Liver (tissue), 9 donors: Measurements from ENCODE around the gene DMRTC2. TPM values are rescaled to one million over a fixed set of nuclear protein-coding genes. Genes with fewer than 3 reads are reported as not detected.

Experiments
- DNase-seq: peaks from one replicate; pipeline ENCODE4 v3.0.0-alpha.2; 2017; ENCODE audit warnings: low spot score
- H3K27ac ChIP-seq, 2 donors: one replicate each; pipeline ENCODE4 v1.7.0; 2013; ENCODE audit warnings: inconsistent platforms in 2 of 2, low read length in 2 of 2, control low read depth in 1 of 2, low read depth in 1 of 2, mild to moderate bottlenecking in 1 of 2
- H3K27me3 ChIP-seq, 4 donors: one replicate each; pipeline versions ENCODE4 v1.6.1 to v1.7.0; 2013; ENCODE audit warnings: low read length in 3 of 4, inconsistent platforms in 1 of 4, mild to moderate bottlenecking in 1 of 4, moderate library complexity in 1 of 4; ENCODE audit not compliant: control insufficient read depth in 4 of 4, insufficient read depth in 4 of 4
- H3K36me3 ChIP-seq, 4 donors: one replicate each; pipeline versions ENCODE4 v1.6.1 to v1.7.0; 2013; ENCODE audit warnings: low read length in 3 of 4, mild to moderate bottlenecking in 3 of 4, low read depth in 1 of 4, moderate library complexity in 1 of 4; ENCODE audit not compliant: control insufficient read depth in 4 of 4, insufficient read depth in 3 of 4
- H3K4me1 ChIP-seq, 4 donors: one replicate each; pipeline versions ENCODE4 v1.6.1 to v1.7.0; 2013; ENCODE audit warnings: low read length in 3 of 4, mild to moderate bottlenecking in 3 of 4, moderate library complexity in 1 of 4; ENCODE audit not compliant: control insufficient read depth in 4 of 4, insufficient read depth in 4 of 4
- H3K4me3 ChIP-seq, 3 donors: one replicate each; pipeline versions ENCODE4 v1.6.1 to v1.7.0; 2013; ENCODE audit warnings: low read length in 3 of 3, control low read depth in 1 of 3, low read depth in 1 of 3, mild to moderate bottlenecking in 1 of 3
- H3K9ac ChIP-seq, 2 donors: one replicate each; pipeline ENCODE4 v1.7.0; 2013; ENCODE audit warnings: low read length in 2 of 2, mild to moderate bottlenecking in 2 of 2, moderate library complexity in 2 of 2, control low read depth in 1 of 2, low read depth in 1 of 2
- H3K9me3 ChIP-seq, 4 donors: one replicate each; pipeline versions ENCODE4 v1.6.1 to v1.7.0; 2013; ENCODE audit warnings: low read length in 3 of 4; ENCODE audit not compliant: control insufficient read depth in 4 of 4
- ATF3 ChIP-seq: IDR thresholded peaks from 2 replicates; pipeline ENCODE4 v1.6.1; 2016; ENCODE audit warnings: antibody characterized with exemption
- CTCF ChIP-seq: fragments of 150-350 bp; IDR thresholded peaks from 2 replicates; pipeline ENCODE4 v1.5.1; 2017; ENCODE audit warnings: improper control_type of control experiment, low read depth, low read length; ENCODE audit not compliant: missing input control
- EGR1 ChIP-seq, 2 donors: IDR thresholded peaks; 2 replicates each; pipeline ENCODE4 v1.6.1; 2016 to 2018; ENCODE audit warnings: antibody characterized with exemption in 2 of 2, low read depth in 2 of 2
- FOXA1 ChIP-seq: IDR thresholded peaks from 2 replicates; pipeline ENCODE4 v1.6.1; 2016; ENCODE audit warnings: antibody characterized with exemption
- FOXA2 ChIP-seq: IDR thresholded peaks from 2 replicates; pipeline ENCODE4 v1.6.1; 2016; ENCODE audit warnings: antibody characterized with exemption
- GABPA ChIP-seq, 2 donors: IDR thresholded peaks in 1 of 2; conservative IDR thresholded peaks in 1 of 2; 2 replicates each; pipeline ENCODE4 v1.6.1; 2016; ENCODE audit warnings: antibody characterized with exemption in 2 of 2, mild to moderate bottlenecking in 1 of 2, moderate library complexity in 1 of 2
- HNF4A ChIP-seq, 2 donors: conservative IDR thresholded peaks; 2 replicates each; pipeline ENCODE4 v1.6.1; 2016; ENCODE audit warnings: antibody characterized with exemption in 2 of 2, mild to moderate bottlenecking in 2 of 2
- HNF4G ChIP-seq: IDR thresholded peaks from 2 replicates; pipeline ENCODE4 v1.6.1; 2016; ENCODE audit warnings: antibody characterized with exemption
- MAX ChIP-seq: IDR thresholded peaks from 2 replicates; pipeline ENCODE4 v1.6.1; 2016; ENCODE audit warnings: antibody characterized with exemption
- NR2F2 ChIP-seq: IDR thresholded peaks from 2 replicates; pipeline ENCODE4 v1.6.1; 2016; ENCODE audit warnings: antibody characterized with exemption
- RAD21 ChIP-seq, 2 donors: IDR thresholded peaks; 2 replicates each; pipeline ENCODE4 v1.6.1; 2016; ENCODE audit warnings: antibody characterized with exemption in 2 of 2, mild to moderate bottlenecking in 2 of 2
- REST ChIP-seq: IDR thresholded peaks from 2 replicates; pipeline ENCODE4 v1.6.1; 2016; ENCODE audit warnings: antibody characterized with exemption, mild to moderate bottlenecking
- RXRA ChIP-seq, 2 donors: IDR thresholded peaks; 2 replicates each; pipeline ENCODE4 v1.6.1; 2017 to 2018; ENCODE audit warnings: antibody characterized with exemption in 2 of 2, mild to moderate bottlenecking in 1 of 2
- SP1 ChIP-seq: IDR thresholded peaks from 2 replicates; pipeline ENCODE4 v1.6.1; 2018; ENCODE audit warnings: antibody characterized with exemption, mild to moderate bottlenecking
- YY1 ChIP-seq: IDR thresholded peaks from 2 replicates; pipeline ENCODE4 v1.6.1; 2016; ENCODE audit warnings: antibody characterized with exemption, mild to moderate bottlenecking
- ZBTB33 ChIP-seq: IDR thresholded peaks from 2 replicates; pipeline ENCODE4 v1.6.1; 2016; ENCODE audit warnings: antibody characterized with exemption
- WGBS: extraction: QIAGEN DNeasy Blood & Tissue Kit; methylation state at CpG from one replicate; pipeline ENCODE4 v1.1.7; 2013; 5-methylcytosine and 5-hydroxymethylcytosine counted together
- polyA plus RNA-seq, 2 donors: library from polyadenylated mRNA; stranded (reverse) in 1 of 2; unstranded in 1 of 2; fragments of 200-250 nt in 1 of 2; fragments of >200 nt in 1 of 2; fragmentation: Nextera tagmentation in 1 of 2; extraction: Ambion mirVana in 1 of 2; gene quantifications; one replicate each; pipeline versions ENCODE4 v1.2.1 to v1.2.3, GENCODE V29; 2013 to 2015
- total RNA-seq, 2 donors: library from RNA; depleted of rRNA; stranded (reverse); fragments of >200 nt; gene quantifications; one replicate each; pipeline ENCODE4 v1.2.3, GENCODE V29; 2014
- donor health status: healthy.
- donor health status: healthy.
- donor health status: healthy.
- donor health status: healthy.
- donor health status: healthy.

The DMRTC2 gene
- total and polyA plus RNA-seq, 4 donors = not detected

GRCh38 chr19:41807176-41807575 is 37.7 kb upstream of the DMRTC2 start:
- no peak overlapping the region for H3K27ac ChIP-seq
- H3K27me3 ChIP-seq = peaks cover 0 to 2% (median 0%) of the 10 kb centered on the region in 4 donors
- H3K9me3 ChIP-seq = no peaks in the 10 kb centered on the region
- peaks cover 0 to 3% (median 0%) of the 10 kb centered on the region in 4 donors for H3K4me1 ChIP-seq
- H3K36me3 ChIP-seq = no peaks in the 10 kb centered on the region
- H3K4me3 ChIP-seq = no peak overlapping the region
- DNase-seq = no peak
- WGBS = 72% methylated on average over 3 of the region's 3 CpGs
- no peak overlapping the region for H3K9ac ChIP-seq
- TF ChIP-seq REST (no peak), NR2F2 (no peak), HNF4A (conservative IDR thresholded peaks at IDR 0.05) (no peak), GABPA (IDR thresholded peaks at IDR 0.05 in 1 of 2, conservative IDR thresholded peaks at IDR 0.05 in 1 of 2) (no peak), MAX (no peak), RAD21 (IDR thresholded peaks at IDR 0.05) (no peak)

- 71% methylated on average over 16 of the region's 16 CpGs for WGBS
- H3K36me3 ChIP-seq = no peaks in the 10 kb centered on the region
- peaks cover 0 to 2% (median 0%) of the 10 kb centered on the region in 4 donors for H3K27me3 ChIP-seq
- H3K4me1 ChIP-seq = peaks cover 0 to 3% (median 0%) of the 10 kb centered on the region in 4 donors
- TF ChIP-seq ZBTB33 (no peak), SP1 (no peak), EGR1 (IDR thresholded peaks at IDR 0.05; ENCODE audit: low read depth in 2 of 2) (no peak), ATF3 (no peak), RAD21 (IDR thresholded peaks at IDR 0.05) (no peak), RXRA (IDR thresholded peaks at IDR 0.05) (no peak), HNF4A (conservative IDR thresholded peaks at IDR 0.05) (no peak), HNF4G (no peak), GABPA (IDR thresholded peaks at IDR 0.05 in 1 of 2, conservative IDR thresholded peaks at IDR 0.05 in 1 of 2) (no peak), REST (no peak), CTCF (no peak), NR2F2 (no peak), FOXA2 (no peak), YY1 (no peak), FOXA1 (no peak)
- H3K27ac ChIP-seq = peak overlapping the region; percentile 23 to 70
- no peak for DNase-seq
- H3K9ac ChIP-seq = no peak overlapping the region
- H3K9me3 ChIP-seq = no peaks in the 10 kb centered on the region
- no peak overlapping the region for H3K4me3 ChIP-seq
Observed at GRCh38 chr19:41808663-41809566, 35.9 kb upstream of the DMRTC2 start.
